ENCODE measurements around the gene TRUB1.

Gene TRUB1

DNA sequence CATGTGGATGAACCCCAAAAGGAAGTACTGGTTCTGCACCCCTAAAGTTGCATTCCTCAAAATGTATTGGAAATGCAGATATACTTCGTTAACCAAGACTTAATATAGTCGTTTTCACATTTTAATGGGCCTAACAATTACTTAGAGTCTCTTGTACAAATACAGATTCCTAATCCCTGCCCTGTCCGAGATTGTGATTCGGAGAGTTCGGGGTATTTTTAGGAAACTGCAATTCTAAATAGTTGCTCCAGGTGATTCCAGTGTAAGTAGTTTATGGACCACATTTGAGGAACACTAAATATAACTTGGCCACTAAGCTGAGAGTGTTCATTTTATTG is 830 bp downstream of the TRUB1 start:
- Mint-ChIP-seq H3K27me3 (no peaks in the 10 kb centered on the region), H3K4me3 (peak overlapping the region; percentile 95), H3K36me3 (peaks cover 15% of the 10 kb centered on the region), H3K4me1 (peaks cover 27% of the 10 kb centered on the region), H3K9me3 (no peaks in the 10 kb centered on the region), H3K27ac (peak overlapping the region; percentile 97)
- ATAC-seq: no peak

DNA sequence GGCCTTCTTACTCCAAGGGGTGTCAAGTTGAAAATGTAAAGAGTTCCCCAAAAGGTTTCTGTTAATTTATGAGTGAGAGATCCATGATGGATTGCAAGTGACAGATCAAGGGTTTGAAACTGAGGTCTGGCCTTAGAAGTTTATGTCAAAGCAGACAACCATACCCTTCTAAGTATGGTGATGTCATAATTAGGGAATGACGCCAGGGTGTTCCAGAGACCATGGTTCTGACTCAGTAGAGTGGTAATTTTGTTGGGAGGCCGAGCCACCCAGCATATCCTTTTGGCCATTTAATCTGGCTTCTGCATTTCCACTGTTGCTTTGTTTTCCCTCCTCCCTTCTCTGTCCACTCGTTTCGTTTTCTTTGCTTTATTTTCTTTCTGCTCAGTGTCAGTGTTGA is 2.7 kb downstream of the TRUB1 start:
- no peak for ATAC-seq
- peaks cover 27% of the 10 kb centered on the region for H3K4me1 Mint-ChIP-seq
- H3K9me3 Mint-ChIP-seq: no peaks in the 10 kb centered on the region
- H3K4me3 Mint-ChIP-seq: no peak overlapping the region
- no peaks in the 10 kb centered on the region for H3K27me3 Mint-ChIP-seq
- peaks cover 25% of the 10 kb centered on the region for H3K36me3 Mint-ChIP-seq
- no peak overlapping the region for H3K27ac Mint-ChIP-seq

DNA sequence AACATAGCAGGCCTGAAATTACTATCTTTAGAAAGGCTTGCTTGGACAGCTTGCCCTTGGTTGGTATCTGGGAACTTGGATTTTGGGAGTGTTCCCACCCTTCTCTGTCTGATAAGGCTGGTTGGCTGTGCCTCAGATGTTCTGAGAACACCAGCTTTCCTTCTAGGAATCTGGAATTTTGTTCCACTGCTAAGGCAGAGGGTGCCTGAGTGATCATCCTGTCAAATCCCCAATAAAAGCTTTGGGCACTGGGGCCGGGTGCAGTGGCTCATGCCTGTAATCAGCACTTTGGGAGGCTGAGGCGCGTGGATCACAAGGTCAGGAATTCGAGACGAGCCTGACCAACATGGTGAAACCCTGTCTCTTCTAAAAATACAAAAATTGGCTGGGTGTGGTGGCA is 5.0 kb downstream of the TRUB1 start:
- no peaks in the 10 kb centered on the region for H3K9me3 Mint-ChIP-seq
- H3K36me3 Mint-ChIP-seq: peaks cover 38% of the 10 kb centered on the region
- H3K27me3 Mint-ChIP-seq: no peaks in the 10 kb centered on the region
- H3K4me3 Mint-ChIP-seq: no peak overlapping the region
- H3K27ac Mint-ChIP-seq: no peak overlapping the region
- ATAC-seq: no peak
- peaks cover 39% of the 10 kb centered on the region for H3K4me1 Mint-ChIP-seq

DNA sequence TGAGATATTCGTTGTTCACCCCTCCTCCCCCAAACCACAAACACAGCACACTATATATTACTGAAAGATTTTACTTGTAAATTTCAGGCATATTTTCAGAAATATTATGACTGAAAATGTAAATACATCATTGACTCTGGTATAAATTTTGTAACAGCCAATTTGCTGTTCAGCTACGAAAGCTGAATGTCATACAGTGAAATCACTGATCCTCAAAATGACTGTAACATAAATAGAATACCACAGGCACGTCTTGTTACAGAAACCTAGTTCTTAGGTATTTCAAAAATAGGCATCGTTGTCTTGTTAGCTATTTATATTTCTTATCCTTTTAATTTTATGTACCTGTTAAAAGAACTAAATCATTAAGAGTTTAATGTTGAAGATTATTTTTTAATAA is 15.1 kb downstream of the TRUB1 start:
- Mint-ChIP-seq H3K4me3 (no peak overlapping the region), H3K27me3 (no peaks in the 10 kb centered on the region), H3K36me3 (peaks cover 62% of the 10 kb centered on the region), H3K27ac (no peak overlapping the region), H3K4me1 (peaks cover 39% of the 10 kb centered on the region), H3K9me3 (no peaks in the 10 kb centered on the region)
- no peak for ATAC-seq

DNA sequence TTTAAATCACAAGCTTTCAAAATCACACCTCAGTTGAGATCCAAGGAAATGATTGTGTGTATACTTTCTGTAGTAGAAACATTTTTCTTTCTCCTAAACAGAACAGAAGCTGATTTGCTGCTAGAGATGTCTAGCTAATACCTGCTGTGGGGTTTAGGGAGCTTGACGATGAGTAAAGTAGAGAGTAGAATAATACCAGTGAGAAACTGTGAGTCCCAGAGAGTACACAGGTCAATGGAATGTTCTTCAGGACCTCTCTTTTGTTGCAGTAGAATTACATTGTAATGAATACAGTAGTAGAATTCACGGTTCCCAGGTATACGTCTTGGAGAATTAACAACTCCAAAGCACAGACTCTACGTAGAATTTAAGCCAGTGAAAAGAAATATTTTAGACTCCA is 18.0 kb downstream of the TRUB1 start:
- H3K4me3 Mint-ChIP-seq: no peak overlapping the region
- H3K27me3 Mint-ChIP-seq: no peaks in the 10 kb centered on the region
- H3K36me3 Mint-ChIP-seq: peaks cover 46% of the 10 kb centered on the region
- ATAC-seq: no peak
- H3K9me3 Mint-ChIP-seq: no peaks in the 10 kb centered on the region
- H3K27ac Mint-ChIP-seq: no peak overlapping the region
- peaks cover 14% of the 10 kb centered on the region for H3K4me1 Mint-ChIP-seq

DNA sequence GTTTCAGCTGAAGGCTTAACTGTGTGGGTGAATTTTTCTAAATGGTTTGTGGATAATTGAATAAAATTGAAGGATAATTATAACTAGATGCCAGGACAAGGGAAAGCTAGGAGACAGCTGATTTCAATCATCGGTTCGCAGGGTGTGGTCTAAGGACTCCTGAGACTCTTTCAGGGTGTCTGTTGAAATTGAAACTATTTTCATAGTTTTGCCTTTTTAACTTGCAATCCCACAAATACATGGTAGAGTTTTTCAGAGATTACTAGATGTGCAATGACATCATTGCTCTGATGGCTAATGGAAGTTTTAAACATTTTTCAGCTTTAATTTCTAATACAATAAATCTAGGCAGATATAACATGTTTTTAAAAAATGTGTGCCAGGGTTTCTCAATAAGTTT is 18.5 kb downstream of the TRUB1 start:
- H3K9me3 Mint-ChIP-seq: no peaks in the 10 kb centered on the region
- no peak overlapping the region for H3K27ac Mint-ChIP-seq
- H3K27me3 Mint-ChIP-seq: no peaks in the 10 kb centered on the region
- no peak for ATAC-seq
- peaks cover 51% of the 10 kb centered on the region for H3K36me3 Mint-ChIP-seq
- H3K4me1 Mint-ChIP-seq: peaks cover 14% of the 10 kb centered on the region
- H3K4me3 Mint-ChIP-seq: no peak overlapping the region

DNA sequence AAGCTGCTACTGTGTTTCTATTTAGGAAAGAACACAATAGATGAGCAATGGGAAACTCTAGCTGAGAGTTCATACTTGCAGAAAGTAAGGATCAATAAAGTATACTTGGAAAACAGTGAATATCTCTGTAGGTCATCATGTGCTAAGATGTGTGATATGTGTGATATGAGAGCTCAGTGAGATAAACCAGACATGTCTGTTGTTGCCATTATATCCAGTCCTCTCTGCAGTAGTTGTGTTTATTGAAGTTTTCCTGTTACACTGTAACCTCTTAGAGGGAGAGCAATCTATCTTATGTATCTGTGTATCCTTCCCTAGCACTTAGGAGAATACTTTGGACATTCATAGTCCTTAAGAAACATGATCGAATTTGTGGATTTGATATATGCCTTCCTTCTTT is 19.1 kb downstream of the TRUB1 start:
- no peaks in the 10 kb centered on the region for H3K9me3 Mint-ChIP-seq
- peaks cover 14% of the 10 kb centered on the region for H3K4me1 Mint-ChIP-seq
- no peak overlapping the region for H3K4me3 Mint-ChIP-seq
- H3K27me3 Mint-ChIP-seq: no peaks in the 10 kb centered on the region
- no peak for ATAC-seq
- H3K27ac Mint-ChIP-seq: no peak overlapping the region
- H3K36me3 Mint-ChIP-seq: peaks cover 50% of the 10 kb centered on the region

DNA sequence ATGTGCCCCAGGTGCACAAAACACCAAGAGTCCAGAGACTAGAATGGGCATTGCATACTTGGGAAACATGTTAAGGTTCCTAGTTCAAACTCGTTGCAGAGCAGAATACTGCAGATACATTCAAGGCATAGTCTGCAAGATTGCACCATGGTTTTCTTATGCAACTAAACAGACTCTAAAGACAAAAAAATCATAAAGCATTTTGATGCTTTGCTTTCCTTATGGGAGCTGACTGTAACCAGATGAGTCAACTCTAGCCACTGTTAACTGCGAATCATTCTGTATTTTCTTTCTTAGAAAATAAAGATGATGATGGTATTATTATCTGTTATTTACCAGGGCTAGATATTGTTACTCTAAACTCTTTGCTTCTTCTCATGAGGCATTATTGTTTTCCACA is 19.7 kb downstream of the TRUB1 start:
- Mint-ChIP-seq H3K27me3 (no peaks in the 10 kb centered on the region), H3K36me3 (peaks cover 50% of the 10 kb centered on the region), H3K4me1 (peaks cover 14% of the 10 kb centered on the region), H3K27ac (no peak overlapping the region), H3K4me3 (no peak overlapping the region), H3K9me3 (no peaks in the 10 kb centered on the region)
- no peak for ATAC-seq

DNA sequence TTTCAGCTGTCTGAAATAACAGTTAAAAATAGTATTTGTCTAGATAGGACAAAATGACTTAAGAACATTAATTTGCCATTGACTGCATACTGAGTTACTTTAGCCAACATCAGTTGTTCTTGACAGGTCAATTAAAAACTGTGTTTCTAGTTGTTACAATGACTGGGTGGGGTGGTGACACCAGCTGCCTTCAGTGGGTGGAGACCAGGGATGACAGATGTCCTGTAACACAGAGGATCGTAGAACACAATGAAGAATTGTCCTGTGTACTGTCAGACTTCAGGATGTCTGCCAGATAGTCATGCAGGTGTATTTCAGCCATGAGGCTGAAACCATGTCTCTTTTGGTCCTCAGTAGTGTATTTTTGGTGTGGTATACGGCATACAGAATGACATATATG is 24.4 kb downstream of the TRUB1 start:
- H3K4me1 Mint-ChIP-seq: peaks cover 12% of the 10 kb centered on the region
- H3K4me3 Mint-ChIP-seq: no peak overlapping the region
- no peaks in the 10 kb centered on the region for H3K27me3 Mint-ChIP-seq
- H3K9me3 Mint-ChIP-seq: no peaks in the 10 kb centered on the region
- peaks cover 44% of the 10 kb centered on the region for H3K36me3 Mint-ChIP-seq
- no peak overlapping the region for H3K27ac Mint-ChIP-seq
- ATAC-seq: no peak

DNA sequence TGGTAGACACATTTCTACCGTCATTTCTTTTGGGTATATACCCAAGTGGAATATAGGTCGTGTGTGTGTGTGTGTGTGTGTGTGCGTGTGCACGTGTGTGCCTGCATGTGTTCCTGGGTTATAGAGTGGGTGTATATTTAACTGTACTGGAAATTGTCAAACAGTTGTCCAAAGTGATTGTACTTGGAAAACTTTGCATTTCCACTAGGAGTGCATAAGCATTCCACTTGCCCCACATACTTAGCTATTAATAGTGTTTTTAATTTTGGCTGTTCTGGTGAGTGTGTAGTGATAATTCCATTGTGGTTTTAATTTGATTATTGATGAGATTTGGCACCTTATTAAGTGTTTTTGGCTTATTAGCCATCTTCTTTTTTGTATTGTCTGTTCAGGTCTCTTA is 25.9 kb downstream of the TRUB1 start:
- Mint-ChIP-seq H3K36me3 (peaks cover 51% of the 10 kb centered on the region), H3K27ac (no peak overlapping the region), H3K4me3 (no peak overlapping the region), H3K4me1 (peaks cover 19% of the 10 kb centered on the region), H3K27me3 (no peaks in the 10 kb centered on the region), H3K9me3 (no peaks in the 10 kb centered on the region)
- no peak for ATAC-seq

DNA sequence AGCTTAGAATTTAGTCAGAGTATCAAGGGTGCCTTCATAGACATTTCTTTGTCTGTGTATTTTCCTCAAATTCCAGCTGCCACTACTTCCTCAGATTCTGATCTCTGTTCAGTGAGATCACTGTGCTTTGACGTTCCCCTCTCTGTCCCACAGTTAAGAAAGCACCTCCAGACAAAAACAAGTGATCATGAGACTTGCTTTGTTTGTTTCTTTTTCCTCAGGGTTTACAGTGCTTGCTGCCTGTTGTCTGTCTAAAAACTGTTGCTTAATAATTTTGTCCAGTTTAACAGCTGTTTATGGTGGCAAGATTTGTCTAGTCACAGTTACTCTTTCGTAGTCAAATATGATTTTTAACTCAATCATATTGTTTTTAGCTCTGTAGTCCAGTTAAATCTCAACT is 29.1 kb downstream of the TRUB1 start:
- Mint-ChIP-seq H3K9me3 (no peaks in the 10 kb centered on the region), H3K4me1 (peaks cover 19% of the 10 kb centered on the region), H3K27ac (no peak overlapping the region), H3K36me3 (peaks cover 38% of the 10 kb centered on the region), H3K4me3 (no peak overlapping the region), H3K27me3 (no peaks in the 10 kb centered on the region)
- no peak for ATAC-seq

DNA sequence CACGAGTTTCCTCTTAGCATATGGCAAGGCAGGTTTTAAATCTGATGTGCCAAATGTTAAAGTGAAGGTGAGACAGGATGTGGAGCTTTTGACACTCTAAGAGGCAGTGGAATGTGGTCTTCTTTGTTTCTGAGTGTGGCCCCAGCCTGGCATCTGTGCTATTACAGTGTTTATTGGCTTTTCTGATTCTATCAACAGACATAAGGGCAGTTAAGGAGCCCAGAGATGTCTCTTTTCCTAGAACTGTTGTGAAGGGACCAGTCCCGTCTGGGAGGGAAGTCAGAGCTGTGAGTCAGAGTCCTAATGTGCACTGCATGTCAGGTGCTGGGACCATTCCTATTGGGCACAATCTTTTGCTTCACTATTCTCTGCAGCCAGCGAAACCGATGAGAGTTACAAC is 32.5 kb downstream of the TRUB1 start:
- no peaks in the 10 kb centered on the region for H3K27me3 Mint-ChIP-seq
- no peak overlapping the region for H3K27ac Mint-ChIP-seq
- H3K4me3 Mint-ChIP-seq: no peak overlapping the region
- H3K4me1 Mint-ChIP-seq: peaks cover 6% of the 10 kb centered on the region
- H3K9me3 Mint-ChIP-seq: no peaks in the 10 kb centered on the region
- peaks cover 39% of the 10 kb centered on the region for H3K36me3 Mint-ChIP-seq
- no peak for ATAC-seq

DNA sequence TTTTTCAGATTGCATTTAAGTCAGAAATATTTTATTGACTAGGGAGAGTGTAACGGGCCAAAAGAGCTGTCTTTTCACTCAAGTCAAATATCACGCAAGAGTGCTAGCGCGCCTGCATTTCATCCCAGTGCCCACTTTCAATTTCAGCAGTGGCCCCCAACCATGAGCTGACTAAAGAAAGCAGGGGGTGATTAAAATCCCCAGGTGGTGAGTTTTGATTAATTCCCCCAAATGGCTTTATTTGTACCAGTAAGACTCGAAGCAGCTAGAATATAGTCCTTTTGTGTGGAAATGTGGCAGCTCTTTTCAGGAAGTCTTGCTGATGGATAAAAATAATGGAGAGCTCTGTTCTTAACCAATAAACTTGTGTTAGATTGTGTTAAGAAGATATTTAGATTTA is 35.3 kb downstream of the TRUB1 start:
- Mint-ChIP-seq H3K4me3 (no peak overlapping the region), H3K9me3 (no peaks in the 10 kb centered on the region), H3K4me1 (peaks cover under 1% of the 10 kb centered on the region), H3K27ac (no peak overlapping the region), H3K36me3 (peaks cover 33% of the 10 kb centered on the region), H3K27me3 (no peaks in the 10 kb centered on the region)
- ATAC-seq: no peak

DNA sequence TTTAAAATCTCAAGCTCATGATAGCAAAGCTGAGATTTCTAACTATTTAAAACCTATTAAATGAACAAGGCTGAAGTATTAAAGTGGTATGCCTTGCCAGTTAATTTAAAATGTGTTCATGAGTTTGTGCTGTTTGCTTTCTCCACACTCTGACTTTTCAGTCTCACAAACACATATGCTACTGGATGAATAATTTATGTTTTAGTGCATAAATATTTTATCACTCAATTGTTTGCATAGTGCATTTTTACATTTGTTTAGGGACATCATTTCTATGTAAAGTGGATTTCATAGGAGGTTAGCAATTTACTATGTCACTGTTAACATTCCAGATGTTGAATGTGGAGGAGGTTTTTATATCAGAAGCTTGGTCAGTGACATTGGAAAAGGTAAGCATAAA is 36.0 kb downstream of the TRUB1 start:
- Mint-ChIP-seq H3K27me3 (no peaks in the 10 kb centered on the region), H3K9me3 (no peaks in the 10 kb centered on the region), H3K36me3 (peaks cover 34% of the 10 kb centered on the region), H3K27ac (no peak overlapping the region), H3K4me3 (no peak overlapping the region), H3K4me1 (no peaks in the 10 kb centered on the region)
- ATAC-seq: no peak

DNA sequence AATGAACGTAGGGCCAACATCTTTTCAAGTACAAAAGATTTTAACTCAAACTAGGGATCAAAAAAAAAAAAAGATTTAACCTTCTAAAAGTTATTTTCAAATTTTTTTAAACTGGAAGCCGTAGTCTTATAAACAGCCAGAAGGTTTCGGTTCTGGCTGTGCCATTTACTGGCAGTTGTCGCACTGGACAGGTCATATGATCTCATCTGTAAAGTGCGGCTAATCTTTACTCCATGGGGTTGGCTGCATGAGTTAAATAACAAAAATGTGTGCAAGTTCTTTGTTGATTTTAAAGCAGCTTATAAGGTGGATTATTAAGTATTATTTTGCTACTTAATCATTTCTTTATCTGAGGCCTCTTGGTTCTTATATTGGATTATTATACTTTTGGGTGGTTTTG is 36.6 kb downstream of the TRUB1 start:
- H3K9me3 Mint-ChIP-seq: no peaks in the 10 kb centered on the region
- H3K4me1 Mint-ChIP-seq: no peaks in the 10 kb centered on the region
- no peak for ATAC-seq
- H3K27ac Mint-ChIP-seq: no peak overlapping the region
- H3K4me3 Mint-ChIP-seq: no peak overlapping the region
- peaks cover 38% of the 10 kb centered on the region for H3K36me3 Mint-ChIP-seq
- no peaks in the 10 kb centered on the region for H3K27me3 Mint-ChIP-seq

DNA sequence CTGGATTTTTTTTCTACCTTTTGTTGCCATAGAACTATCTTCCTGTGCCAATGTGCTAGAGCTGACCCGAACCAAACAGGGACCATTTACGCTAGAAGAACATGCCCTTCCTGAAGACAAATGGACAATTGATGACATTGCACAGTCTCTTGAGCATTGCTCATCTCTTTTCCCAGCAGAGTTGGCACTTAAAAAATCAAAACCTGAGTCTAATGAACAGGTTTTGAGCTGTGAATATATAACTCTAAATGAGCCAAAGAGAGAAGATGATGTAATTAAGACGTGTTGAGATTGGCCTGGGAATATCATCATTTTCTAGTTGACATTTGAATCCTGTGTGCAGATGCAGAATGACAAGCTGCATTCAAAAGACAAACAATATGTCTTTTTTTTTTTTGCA is 37.1 kb downstream of the TRUB1 start:
- ATAC-seq: no peak

DNA sequence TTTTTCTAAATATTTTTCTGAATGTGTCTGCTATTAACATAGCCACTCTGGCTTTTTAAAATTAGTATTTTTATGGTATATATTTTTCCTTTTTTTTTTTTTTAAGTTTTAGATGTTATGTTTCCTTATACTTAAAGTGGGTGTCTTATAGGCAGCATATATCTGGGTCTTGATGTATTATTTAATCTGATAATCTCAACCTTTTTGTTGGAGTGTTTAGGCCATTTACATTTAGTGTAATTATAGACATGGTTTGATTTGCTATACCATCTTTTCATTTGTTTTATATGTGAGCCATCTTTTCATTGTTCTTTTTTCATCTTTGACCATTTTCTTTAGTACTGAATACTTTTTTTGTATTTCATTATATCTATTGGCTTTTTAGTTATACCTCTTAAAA is 45.0 kb downstream of the TRUB1 start:
- Mint-ChIP-seq H3K27ac (no peak overlapping the region), H3K27me3 (no peaks in the 10 kb centered on the region), H3K4me1 (no peaks in the 10 kb centered on the region), H3K4me3 (no peak overlapping the region), H3K9me3 (peaks cover 22% of the 10 kb centered on the region), H3K36me3 (peaks cover 87% of the 10 kb centered on the region)
- ATAC-seq: no peak

More for the DNA sequence above, 37.1 kb downstream of the TRUB1 start:
- no peak overlapping the region for H3K27ac Mint-ChIP-seq
- peaks cover 43% of the 10 kb centered on the region for H3K36me3 Mint-ChIP-seq
- H3K4me3 Mint-ChIP-seq: no peak overlapping the region
- no peaks in the 10 kb centered on the region for H3K9me3 Mint-ChIP-seq
- H3K27me3 Mint-ChIP-seq: no peaks in the 10 kb centered on the region
- no peaks in the 10 kb centered on the region for H3K4me1 Mint-ChIP-seq

All from stimulated activated memory B cell treated with anti-CD40 and anti-IgM and Interleukin-4, amounts not matched to agents 10 μg/mL and 1 μg/mL and 100 μg/mL, for 72 hours (primary cell).